GM18502 (cell line): Measurements from ENCODE around the gene NR2E3.
"Not testable (repeated sequence)": the region's sequence is repeated elsewhere in the genome, so short reads cannot be mapped to it uniquely, and the experiment has no call there.

Experiments used
- ATAC-seq: cut with Tn5 transposase; IDR thresholded peaks from one replicate; pipeline ENCODE4 v1.9.1; 2021; ENCODE audit warnings: mild to moderate bottlenecking; ENCODE audit not compliant: unreplicated experiment, poor library complexity

The NR2E3 gene

GRCh38 chr15:71813723-71814470 lies 3.5 kb downstream of the NR2E3 start:
- no peak for ATAC-seq

- no peak for ATAC-seq
These were observed 4.9 kb downstream of the NR2E3 start for GRCh38 chr15:71815301-71815700.

- ATAC-seq = no peak
These were observed 7.0 kb downstream of the NR2E3 start for GRCh38 chr15:71817351-71817750.

GRCh38 chr15:71820127-71820526 lies 9.8 kb downstream of the NR2E3 start:
- no peak for ATAC-seq

GRCh38 chr15:71821547-71822129 lies 11.3 kb downstream of the NR2E3 start:
- ATAC-seq = no peak

- ATAC-seq = no peak
These were observed 12.7 kb downstream of the NR2E3 start for GRCh38 chr15:71822890-71823630.

- ATAC-seq = no peak
These were observed 13.4 kb downstream of the NR2E3 start for GRCh38 chr15:71823801-71824200.

GRCh38 chr15:71825021-71825730 lies 14.8 kb downstream of the NR2E3 start:
- ATAC-seq = no peak

- no peak for ATAC-seq
These were observed 15.8 kb downstream of the NR2E3 start for GRCh38 chr15:71826196-71826595.

- ATAC-seq = no peak
These were observed 20.6 kb downstream of the NR2E3 start for GRCh38 chr15:71830981-71831380.

GRCh38 chr15:71841563-71841962 lies 31.2 kb downstream of the NR2E3 start:
- no peak for ATAC-seq

- ATAC-seq = no peak
These were observed 34.6 kb downstream of the NR2E3 start for GRCh38 chr15:71844916-71845315.

- no peak for ATAC-seq
These were observed 43.2 kb downstream of the NR2E3 start for GRCh38 chr15:71853543-71853942.

- not testable (repeated sequence) for ATAC-seq
These were observed 47.9 kb downstream of the NR2E3 start for GRCh38 chr15:71858232-71858631.
